Neural crest cell (in vitro differentiated cells): Measurements from ENCODE around the gene GPANK1. TPM values are rescaled to one million over a fixed set of nuclear protein-coding genes. Genes with fewer than 3 reads are reported as not detected.
"Not testable (repeated sequence)": the region's sequence is repeated elsewhere in the genome, so short reads cannot be mapped to it uniquely, and the experiment has no call there.

Experiments
- DNase-seq: peaks from one replicate; pipeline ENCODE4 v3.0.0; 2021; ENCODE audit warnings: low read depth, mixed read lengths, low spot score
- H3K27ac Mint-ChIP-seq: one replicate; pipeline ENCODE4 v1.8.0; 2021; ENCODE audit warnings: mild to moderate bottlenecking, mixed read lengths; ENCODE audit not compliant: unreplicated experiment
- H3K27me3 Mint-ChIP-seq: 2 replicates; pipeline ENCODE4 v1.8.0; 2021; ENCODE audit warnings: low read depth, mild to moderate bottlenecking, mixed read lengths
- H3K36me3 Mint-ChIP-seq: 2 replicates; pipeline ENCODE4 v1.8.0; 2021; ENCODE audit warnings: low read depth, mild to moderate bottlenecking, mixed read lengths
- H3K4me1 Mint-ChIP-seq: 2 replicates; pipeline ENCODE4 v1.8.0; 2021; ENCODE audit warnings: mixed read lengths
- H3K4me3 Mint-ChIP-seq: one replicate; pipeline ENCODE4 v1.8.0; 2021; ENCODE audit warnings: mild to moderate bottlenecking, mixed read lengths
- H3K9me3 Mint-ChIP-seq: 2 replicates; pipeline ENCODE4 v1.8.0; 2021; ENCODE audit warnings: mixed read lengths
- CTCF ChIP-seq: fragments of 200-600 bp; sonication (generic); conservative IDR thresholded peaks from 2 replicates; pipeline ENCODE4 v1.5.0; 2021; ENCODE audit warnings: antibody characterized with exemption, mild to moderate bottlenecking
- total RNA-seq: library from RNA; stranded (reverse); gene quantifications from 2 replicates; pipeline ENCODE4 v1.2.1, GENCODE V29; 2021

The GPANK1 gene
- total RNA-seq, 1 donor from 2014 or later: 16.8 TPM

GRCh38 chr6:31710523-31711219, 45.9 kb upstream of the GPANK1 start:
- Mint-ChIP-seq H3K4me3 (no peak overlapping the region), H3K27ac (no peak overlapping the region), H3K27me3 (no peaks in the 10 kb centered on the region)

GRCh38 chr6:31709157-31709556, 44.4 kb upstream of the GPANK1 start:
- peaks cover 22% of the 10 kb centered on the region for H3K4me1 Mint-ChIP-seq
- not testable (repeated sequence) for H3K4me3 Mint-ChIP-seq, H3K9me3 Mint-ChIP-seq, H3K27ac Mint-ChIP-seq, H3K36me3 Mint-ChIP-seq, DNase-seq, H3K27me3 Mint-ChIP-seq

More at GRCh38 chr6:31710523-31711219, 45.9 kb upstream of the GPANK1 start:
- TF ChIP-seq CTCF: no peak
- peaks cover 27% of the 10 kb centered on the region for H3K4me1 Mint-ChIP-seq
- no peak for DNase-seq
- H3K36me3 Mint-ChIP-seq: no peaks in the 10 kb centered on the region
- no peaks in the 10 kb centered on the region for H3K9me3 Mint-ChIP-seq

GRCh38 chr6:31708224-31708623, 43.4 kb upstream of the GPANK1 start:
- DNase-seq: no peak
- Mint-ChIP-seq H3K27me3 (no peaks in the 10 kb centered on the region), H3K4me3 (no peak overlapping the region), H3K36me3 (no peaks in the 10 kb centered on the region), H3K27ac (no peak overlapping the region), H3K4me1 (peaks cover 16% of the 10 kb centered on the region), H3K9me3 (no peaks in the 10 kb centered on the region)
- no peak for TF ChIP-seq CTCF

GRCh38 chr6:31707701-31708100, 42.9 kb upstream of the GPANK1 start:
- Mint-ChIP-seq H3K36me3 (no peaks in the 10 kb centered on the region), H3K9me3 (no peaks in the 10 kb centered on the region), H3K4me1 (peaks cover 12% of the 10 kb centered on the region), H3K4me3 (no peak overlapping the region), H3K27ac (no peak overlapping the region), H3K27me3 (no peaks in the 10 kb centered on the region)
- TF ChIP-seq CTCF: no peak
- DNase-seq: no peak

GRCh38 chr6:31706599-31706998, 41.8 kb upstream of the GPANK1 start, which contains the start of gene LY6G6F:
LY6G6F (plus strand) TSS chr6:31706866; CDS start chr6:31706907, 41 bp downstream.
- no peak for TF ChIP-seq CTCF
- Mint-ChIP-seq H3K4me1 (peaks cover 11% of the 10 kb centered on the region), H3K9me3 (no peaks in the 10 kb centered on the region), H3K27me3 (no peaks in the 10 kb centered on the region), H3K4me3 (peak within 1 kb of the TSS; percentile 65), H3K36me3 (no peaks in the 10 kb centered on the region), H3K27ac (no peak within 1 kb of the TSS)
- no peak for DNase-seq

- no peak for TF ChIP-seq CTCF
- Mint-ChIP-seq H3K9me3 (no peaks in the 10 kb centered on the region), H3K27me3 (no peaks in the 10 kb centered on the region), H3K27ac (no peak overlapping the region), H3K4me1 (peaks cover 18% of the 10 kb centered on the region), H3K36me3 (no peaks in the 10 kb centered on the region), H3K4me3 (no peak overlapping the region)
- no peak for DNase-seq
Observed at GRCh38 chr6:31705931-31706330, 41.1 kb upstream of the GPANK1 start.
